NCI-H82 (cell line): ENCODE results near the gene TNS1.

Experiments used
- DNase-seq: peaks from one replicate; lab custom pipeline; 2025; lab: John Stamatoyannopoulos, UW

TNS1 gene

DNA sequence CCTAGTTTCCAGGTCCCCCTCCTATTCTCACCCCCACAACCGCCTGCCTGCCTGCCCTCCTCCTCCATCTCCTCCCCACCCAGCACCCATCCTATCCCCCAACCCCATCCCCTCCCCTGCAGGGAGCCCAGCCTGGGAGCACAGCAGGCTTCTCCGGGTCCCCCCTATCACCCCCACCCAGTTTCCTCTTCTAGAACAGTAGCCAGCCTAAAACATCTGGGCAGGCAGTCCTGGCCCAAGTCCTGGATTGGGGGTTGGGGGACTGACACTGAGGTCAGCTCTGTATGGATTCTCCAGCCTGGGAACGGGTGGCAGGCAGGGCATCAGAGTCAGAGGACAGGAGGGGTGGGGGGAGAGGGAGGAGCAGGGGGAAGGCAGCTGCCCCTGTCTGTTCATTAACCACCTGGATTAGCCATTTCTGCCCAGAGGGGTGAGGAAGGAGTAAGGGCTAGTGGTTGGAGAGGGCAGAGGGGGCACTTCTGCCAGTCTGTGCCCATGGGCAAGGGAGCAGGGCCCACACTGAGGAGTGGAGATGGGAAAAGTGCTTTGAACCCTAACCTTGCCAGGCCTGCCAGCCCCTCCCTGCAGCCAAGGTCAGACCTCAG is 60.0 kb downstream of the TNS1 start:
- no peak for DNase-seq

DNA sequence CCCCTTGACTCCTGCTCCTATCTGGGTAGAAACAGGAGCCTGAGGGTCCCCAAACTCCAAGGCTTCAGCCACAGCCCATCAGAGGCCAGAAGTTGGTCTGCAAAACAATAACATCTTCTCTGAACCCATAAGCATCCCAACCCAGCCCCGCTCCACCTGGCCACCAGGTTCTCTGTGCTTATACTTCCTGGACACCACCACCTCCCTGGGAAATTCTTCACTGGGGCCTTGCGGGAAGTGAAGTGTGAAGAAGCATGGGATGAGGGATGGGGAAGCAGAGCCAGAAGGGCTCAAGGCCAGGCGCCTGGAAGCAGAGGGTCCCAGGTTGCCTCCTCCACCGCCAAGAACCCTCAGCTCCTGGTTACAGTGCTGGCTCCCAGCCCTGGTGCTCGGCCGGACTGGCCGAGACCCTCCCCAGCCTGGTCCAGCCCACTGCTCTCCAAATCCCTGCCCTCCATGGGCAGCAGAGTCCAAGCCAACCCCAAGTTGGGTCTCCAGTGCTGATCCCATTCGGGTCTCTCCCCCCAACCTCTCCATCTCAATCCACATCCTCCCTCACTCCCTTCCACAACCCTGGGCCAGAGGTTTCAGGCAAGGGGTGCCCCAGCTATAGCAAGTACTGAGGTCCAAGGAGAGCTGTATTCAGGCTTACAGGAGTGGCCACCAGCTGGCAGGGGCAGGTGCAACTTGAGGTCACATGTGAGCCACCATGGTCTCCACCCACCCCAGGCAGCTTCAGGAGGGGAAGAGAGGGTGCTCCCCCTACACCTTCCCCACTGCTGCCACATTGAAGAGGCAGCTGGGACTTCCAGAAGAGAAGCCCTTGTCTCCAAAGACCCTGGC is 60.7 kb downstream of the TNS1 start:
- no peak for DNase-seq

GRCh38 chr2:217941339-217941738 is 61.5 kb downstream of the TNS1 start:
- DNase-seq: no peak

GRCh38 chr2:217940261-217941220 is 62.3 kb downstream of the TNS1 start:
- DNase-seq: no peak

GRCh38 chr2:217939629-217940245 is 63.1 kb downstream of the TNS1 start:
- no peak for DNase-seq

- no peak for DNase-seq
Measured at GRCh38 chr2:217939220-217939619, 63.6 kb downstream of the TNS1 start.

GRCh38 chr2:217938036-217938435 is 64.8 kb downstream of the TNS1 start:
- DNase-seq: no peak

GRCh38 chr2:217937446-217937845 is 65.3 kb downstream of the TNS1 start:
- peak; percentile 31 for DNase-seq

DNA sequence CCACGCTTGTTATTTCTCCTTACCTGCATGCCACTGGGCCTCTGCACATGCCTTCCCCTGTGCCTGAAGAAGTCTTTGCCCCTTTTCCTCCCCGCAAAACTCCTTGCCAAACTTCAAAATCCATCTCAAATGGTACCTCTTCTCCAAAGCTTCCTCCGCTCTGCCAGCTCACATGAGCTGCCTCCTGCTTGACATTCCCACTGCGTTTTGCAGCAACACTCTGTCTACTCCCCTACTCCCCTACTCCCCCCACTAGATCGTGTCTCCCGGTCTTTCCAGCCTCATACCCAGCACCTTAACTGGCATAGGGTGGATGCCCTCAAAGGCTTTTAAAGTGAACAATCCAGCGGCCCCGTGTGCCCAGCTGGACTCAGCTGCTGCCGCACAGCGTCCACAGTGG is 65.8 kb downstream of the TNS1 start:
- DNase-seq: no peak

DNA sequence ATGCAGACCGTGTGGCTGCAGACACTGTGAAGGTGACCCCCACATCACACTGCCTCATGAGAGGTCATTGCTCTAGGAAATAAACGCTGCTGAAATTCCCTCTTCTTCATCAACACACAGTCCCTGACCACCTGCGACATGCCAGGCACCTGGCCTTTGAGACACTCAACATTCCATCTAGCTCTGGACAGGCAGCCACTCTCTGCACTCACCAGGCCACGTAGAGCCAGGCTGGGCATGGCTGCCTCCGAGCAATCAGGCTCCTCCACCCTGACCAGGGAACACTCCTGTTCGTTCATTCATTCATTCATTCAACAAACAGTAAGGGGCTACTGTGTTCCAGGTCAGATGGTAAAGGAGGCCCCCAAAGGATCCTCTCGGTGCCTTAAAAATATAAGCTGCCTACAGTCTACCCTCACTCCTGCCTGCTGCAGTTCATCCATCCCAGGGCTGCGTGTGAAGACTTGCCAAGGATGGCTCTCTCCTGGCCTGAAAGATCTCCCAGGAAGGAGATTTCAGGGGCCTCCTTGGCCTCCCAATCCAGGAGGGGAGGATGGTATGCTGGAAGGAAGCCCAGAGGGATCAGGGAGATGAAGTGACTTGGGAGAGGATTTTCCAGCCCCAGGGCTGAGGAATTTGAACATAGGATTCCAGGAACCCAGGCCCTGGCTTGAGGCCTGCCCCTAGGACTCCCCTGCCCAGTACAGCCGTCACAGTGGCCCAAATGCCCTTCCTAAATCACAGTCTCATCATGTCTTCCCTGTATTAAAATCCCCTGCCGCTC is 66.7 kb downstream of the TNS1 start:
- peak; percentile 9 for DNase-seq

DNA sequence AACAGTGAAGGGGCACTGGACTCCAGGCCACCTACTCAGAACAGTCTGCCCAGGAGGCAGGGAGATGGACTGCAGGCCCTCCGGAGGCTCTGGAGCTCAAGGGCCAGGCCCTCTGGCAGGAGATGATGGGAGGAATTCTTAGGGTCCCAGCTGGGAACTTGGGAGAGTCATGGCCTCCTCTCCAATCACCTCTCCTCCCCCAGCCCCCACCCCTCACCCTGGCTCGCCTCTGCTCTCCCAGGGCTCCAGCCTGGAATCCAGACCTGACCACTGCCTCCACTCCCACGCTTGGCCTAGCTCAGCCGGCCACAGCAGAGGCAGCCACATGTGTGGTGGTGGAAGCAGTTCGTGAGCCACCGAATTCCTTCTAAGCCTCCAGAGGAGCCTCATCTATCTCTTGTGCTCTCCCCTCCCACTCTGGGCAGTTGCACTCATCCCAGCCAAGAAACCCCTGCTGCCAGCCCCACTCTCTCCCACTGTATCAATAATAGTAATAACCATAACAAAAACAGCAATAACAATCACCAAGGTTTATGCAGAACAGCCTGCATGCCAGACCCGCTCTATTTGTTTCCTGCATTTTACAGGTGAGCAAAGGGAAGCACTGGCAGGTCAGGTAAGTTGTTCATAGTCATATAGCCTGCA is 67.4 kb downstream of the TNS1 start:
- DNase-seq: no peak

- no peak for DNase-seq
Measured at GRCh38 chr2:217934321-217935131, 68.3 kb downstream of the TNS1 start.

GRCh38 chr2:217933617-217933993 is 69.2 kb downstream of the TNS1 start:
- DNase-seq: no peak

GRCh38 chr2:217932803-217933616 is 69.8 kb downstream of the TNS1 start:
- peak; percentile 24 for DNase-seq

- DNase-seq: no peak
Measured at GRCh38 chr2:217931846-217932560, 70.8 kb downstream of the TNS1 start.

DNA sequence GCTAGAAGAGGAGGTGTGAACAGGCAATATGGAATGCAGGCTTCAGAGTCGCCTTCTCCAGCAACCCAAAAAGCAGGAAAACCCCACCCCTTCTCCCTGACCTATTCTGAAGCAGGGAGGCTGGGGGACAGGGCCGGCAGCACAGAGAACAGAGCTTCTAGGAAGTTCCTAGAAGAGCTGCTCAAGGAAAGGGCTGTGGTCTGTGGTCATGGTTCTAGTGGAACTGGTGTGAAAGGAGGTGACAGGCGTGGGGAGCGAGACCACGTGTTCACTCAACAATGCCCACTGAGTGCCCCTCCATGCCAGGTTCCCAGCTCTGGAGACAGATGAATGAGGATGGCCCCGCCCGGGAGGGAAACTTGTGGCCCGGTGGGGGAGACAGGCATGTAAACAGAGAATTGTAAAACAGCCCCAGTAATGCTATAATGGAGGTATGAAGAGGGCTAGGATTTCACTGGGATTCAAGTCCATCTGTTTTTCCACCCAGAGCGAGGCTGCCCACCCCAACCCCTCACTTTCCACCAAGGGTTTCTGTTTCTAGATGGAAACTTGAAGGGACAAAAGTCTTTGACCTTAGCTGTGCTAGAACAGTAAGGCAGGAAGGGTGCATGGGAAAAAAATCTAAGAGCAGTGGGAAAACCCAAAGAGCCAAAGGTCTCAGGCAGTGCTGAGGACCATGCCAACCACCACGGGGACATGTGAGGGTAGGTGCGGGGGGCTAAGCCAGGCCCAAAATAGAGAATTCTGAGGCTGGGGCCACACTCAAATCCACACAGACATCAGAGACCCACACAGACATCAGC is 71.8 kb downstream of the TNS1 start:
- no peak for DNase-seq
